ENCODE data around the gene ISM1. TPM values are rescaled to one million over a fixed set of nuclear protein-coding genes. Genes with fewer than 3 reads are reported as not detected.

The ISM1 gene
- total RNA-seq, 1 donor: 1.1 TPM

DNA sequence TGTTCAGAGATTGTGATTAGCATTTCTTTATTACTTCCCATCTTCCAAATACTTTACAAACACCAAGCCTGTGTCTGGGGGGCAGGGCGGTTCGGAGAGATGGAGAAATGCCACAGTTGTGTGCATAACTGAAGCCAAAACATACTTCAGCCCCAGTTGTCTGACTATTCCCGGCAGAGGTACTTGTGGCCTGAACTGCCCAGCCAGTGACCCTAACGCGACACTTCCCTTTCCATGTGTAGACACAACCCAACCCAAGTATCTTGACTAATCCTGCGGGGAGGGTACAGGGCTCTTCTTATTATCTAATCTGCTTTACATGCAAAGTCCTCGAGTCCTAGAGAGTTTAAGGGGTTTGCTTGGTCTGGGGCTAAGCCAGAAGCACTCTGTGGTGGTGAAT lies 46.2 kb downstream of the ISM1 start:
- TF ChIP-seq, protein P1, sequence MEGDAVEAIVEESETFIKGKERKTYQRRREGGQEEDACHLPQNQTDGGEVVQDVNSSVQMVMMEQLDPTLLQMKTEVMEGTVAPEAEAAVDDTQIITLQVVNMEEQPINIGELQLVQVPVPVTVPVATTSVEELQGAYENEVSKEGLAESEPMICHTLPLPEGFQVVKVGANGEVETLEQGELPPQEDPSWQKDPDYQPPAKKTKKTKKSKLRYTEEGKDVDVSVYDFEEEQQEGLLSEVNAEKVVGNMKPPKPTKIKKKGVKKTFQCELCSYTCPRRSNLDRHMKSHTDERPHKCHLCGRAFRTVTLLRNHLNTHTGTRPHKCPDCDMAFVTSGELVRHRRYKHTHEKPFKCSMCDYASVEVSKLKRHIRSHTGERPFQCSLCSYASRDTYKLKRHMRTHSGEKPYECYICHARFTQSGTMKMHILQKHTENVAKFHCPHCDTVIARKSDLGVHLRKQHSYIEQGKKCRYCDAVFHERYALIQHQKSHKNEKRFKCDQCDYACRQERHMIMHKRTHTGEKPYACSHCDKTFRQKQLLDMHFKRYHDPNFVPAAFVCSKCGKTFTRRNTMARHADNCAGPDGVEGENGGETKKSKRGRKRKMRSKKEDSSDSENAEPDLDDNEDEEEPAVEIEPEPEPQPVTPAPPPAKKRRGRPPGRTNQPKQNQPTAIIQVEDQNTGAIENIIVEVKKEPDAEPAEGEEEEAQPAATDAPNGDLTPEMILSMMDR (IDR thresholded peaks at IDR 0.05; ENCODE audit: insufficient read depth, low read length): no peak
- H3K4me3 ChIP-seq (ENCODE audit: low read depth, low read length): no peak overlapping the region
- no peak for DNase-seq (ENCODE audit: low read depth)

DNA sequence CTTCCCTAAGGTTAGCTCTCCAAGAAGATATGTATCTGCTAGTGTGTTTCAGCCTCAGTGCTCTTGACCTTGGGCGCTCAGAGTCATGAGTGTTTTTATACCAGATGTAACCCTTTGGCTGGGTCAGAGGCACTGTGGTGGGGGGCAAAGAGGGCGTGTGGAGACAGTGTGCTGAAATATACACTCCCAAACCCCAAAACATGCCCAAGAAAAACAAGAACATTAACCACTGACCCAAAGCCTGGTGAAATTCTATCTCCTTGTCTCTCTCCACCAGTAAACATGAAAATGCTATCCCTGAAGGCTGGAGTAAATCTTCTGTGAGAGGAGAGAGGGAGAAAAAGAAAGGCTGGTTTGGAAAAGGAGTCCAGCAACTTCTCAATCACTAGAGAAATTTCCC lies 47.9 kb downstream of the ISM1 start:
- DNase-seq (ENCODE audit: low read depth): no peak
- no peak overlapping the region for H3K4me3 ChIP-seq (ENCODE audit: low read depth, low read length)
- TF ChIP-seq, protein P1 (IDR thresholded peaks at IDR 0.05; ENCODE audit: insufficient read depth, low read length): no peak

DNA sequence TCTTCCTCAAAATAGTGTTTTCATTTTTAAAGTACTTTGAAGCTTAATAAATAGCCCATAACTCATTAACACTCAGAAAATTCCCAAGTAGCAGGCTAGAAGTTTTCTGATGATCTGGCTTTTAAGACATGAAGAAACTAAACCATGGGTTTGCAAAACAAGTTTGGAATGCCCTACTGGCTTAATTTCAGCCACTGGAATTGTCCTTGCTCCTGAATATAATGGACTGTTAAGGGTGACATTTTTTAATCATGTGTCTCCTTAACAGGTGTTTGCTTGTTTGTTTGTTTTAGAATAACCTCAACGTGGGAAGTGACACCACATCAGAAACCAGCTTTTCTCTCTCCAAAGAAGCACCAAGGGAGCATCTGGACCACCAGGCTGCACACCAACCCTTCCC lies 49.1 kb downstream of the ISM1 start:
- TF ChIP-seq, protein P1 (IDR thresholded peaks at IDR 0.05; ENCODE audit: insufficient read depth, low read length): no peak
- H3K4me3 ChIP-seq (ENCODE audit: low read depth, low read length): no peak overlapping the region
- DNase-seq (ENCODE audit: low read depth): no peak

DNA sequence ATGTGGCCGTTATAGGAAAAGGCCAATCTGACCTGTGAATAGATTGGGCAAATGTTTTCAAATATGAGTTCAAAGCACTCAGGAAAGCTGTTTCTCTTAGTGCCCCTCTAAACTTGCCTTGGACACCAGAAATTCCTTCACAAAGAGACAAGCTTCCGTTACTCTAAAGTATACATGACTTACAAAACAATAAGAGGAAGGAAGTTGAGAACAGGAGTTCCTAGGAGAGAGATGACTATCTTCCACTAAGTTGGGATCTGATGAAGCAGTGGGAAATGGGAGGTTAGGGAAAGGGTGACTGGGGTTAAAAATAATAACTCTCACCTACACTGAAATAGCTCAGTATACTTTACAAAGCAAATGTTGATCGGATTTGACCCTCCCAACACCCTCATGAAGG lies 50.0 kb downstream of the ISM1 start:
- no peak for DNase-seq (ENCODE audit: low read depth)
- H3K4me3 ChIP-seq (ENCODE audit: low read depth, low read length): no peak overlapping the region
- TF ChIP-seq, protein P1 (IDR thresholded peaks at IDR 0.05; ENCODE audit: insufficient read depth, low read length): no peak

DNA sequence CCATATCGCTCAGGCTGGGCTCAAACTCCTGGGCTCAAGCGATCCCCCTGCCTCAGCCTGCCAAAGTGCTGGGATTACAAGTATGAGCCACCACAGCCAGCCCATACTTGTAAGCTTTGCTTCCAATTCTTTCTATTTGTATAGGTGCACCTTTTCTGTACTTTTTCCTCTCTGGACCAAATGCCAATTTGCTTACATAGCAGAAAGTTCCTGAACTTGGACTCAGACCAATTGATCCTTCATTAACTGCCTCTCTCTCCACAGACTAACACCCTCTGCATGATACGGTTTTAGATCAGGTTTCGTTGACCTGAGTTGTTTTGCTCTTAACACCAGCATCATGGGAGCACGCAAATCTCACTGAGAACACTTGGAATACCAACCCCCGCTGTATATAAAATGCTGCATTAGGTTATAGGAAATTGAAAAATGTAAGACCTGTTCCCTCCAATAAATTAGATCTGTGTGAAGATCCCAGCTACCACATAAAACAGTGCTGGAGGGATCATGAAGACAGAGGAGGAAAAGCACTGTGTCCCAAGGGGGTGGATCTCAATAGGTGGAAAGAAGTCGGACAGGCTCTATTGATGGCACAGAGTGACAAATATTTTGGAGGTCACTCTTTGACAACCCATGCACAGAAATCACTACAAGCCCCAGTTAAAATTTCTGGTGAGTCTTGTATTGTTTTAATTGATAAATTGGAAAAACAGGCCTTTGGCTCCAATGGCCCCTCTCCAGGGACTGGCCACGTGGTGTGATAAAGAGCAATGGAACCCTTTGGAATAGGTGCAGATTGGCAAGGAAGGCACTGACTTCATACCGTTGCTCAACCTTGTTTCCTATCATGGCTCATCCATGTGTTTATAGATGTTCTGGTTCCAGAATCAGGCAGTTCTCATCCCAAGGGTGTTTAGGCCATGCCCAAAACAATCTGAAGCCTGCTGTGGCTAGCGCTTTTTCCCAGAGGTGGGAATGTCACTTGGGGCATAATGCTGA lies 51.2 kb downstream of the ISM1 start:
- no peak for DNase-seq (ENCODE audit: low read depth)
- TF ChIP-seq, protein P1 (IDR thresholded peaks at IDR 0.05; ENCODE audit: insufficient read depth, low read length): no peak

DNA sequence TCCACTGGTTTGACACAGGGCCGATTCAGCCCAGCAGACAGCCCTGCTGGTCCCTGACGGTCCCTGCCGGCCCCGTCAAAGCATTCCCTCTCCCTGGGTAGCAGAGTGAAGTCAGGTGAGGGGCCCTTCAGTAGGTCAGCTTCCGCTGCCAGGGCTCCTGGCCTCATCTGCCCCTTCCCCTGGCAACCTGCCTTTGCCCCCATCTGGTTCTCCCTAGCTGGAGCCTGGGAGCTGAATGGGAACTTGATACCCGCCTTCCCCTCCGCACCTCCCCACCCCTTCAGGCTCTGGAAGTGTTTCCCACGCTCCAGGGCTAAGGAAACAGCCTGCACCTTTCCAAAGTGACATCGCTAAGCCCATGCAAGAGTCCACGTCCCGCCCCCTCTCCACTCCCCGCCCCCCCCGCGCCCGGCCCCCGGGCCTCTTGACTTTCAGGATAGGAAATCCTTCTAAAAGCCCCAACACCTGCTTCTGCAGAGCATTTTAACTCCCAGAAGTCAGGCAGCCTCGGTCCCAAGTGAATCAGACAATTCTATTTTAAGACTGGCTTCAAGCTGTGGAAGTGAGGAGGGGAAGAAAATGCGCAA lies 53.3 kb downstream of the ISM1 start:
- no peak for DNase-seq (ENCODE audit: low read depth)
- no peak overlapping the region for H3K4me3 ChIP-seq (ENCODE audit: low read depth, low read length)
- TF ChIP-seq, protein P1 (IDR thresholded peaks at IDR 0.05; ENCODE audit: insufficient read depth, low read length): no peak

More for the DNA sequence above, 51.2 kb downstream of the ISM1 start:
- H3K4me3 ChIP-seq (ENCODE audit: low read depth, low read length): no peak overlapping the region
